CD4-positive, alpha-beta T cell (primary cell): Measurements from ENCODE around the gene PDGFRB. TPM values are rescaled to one million over a fixed set of nuclear protein-coding genes. Genes with fewer than 3 reads are reported as not detected.
"Not testable (repeated sequence)": the region's sequence is repeated elsewhere in the genome, so short reads cannot be mapped to it uniquely, and the experiment has no call there.

Experiments used
- ATAC-seq: fragments of 200-7000 bp; cut with Tn5 transposase; one replicate; pipeline ENCODE4 v1.10.0; 2022; ENCODE audit warnings: mild to moderate bottlenecking; ENCODE audit not compliant: poor library complexity
- CTCF ChIA-PET: fragments of 350-600 bp; sonication (Branson Sonifier 250); formaldehyde crosslinking; loops from one replicate; lab custom pipeline; 2021; ENCODE audit warnings: antibody characterized with exemption, inconsistent platforms; lab: Charles Lee
- POLR2A ChIA-PET: fragments of 350-600 bp; sonication (Branson Sonifier 250); formaldehyde crosslinking; loops from one replicate; lab custom pipeline; 2021; ENCODE audit warnings: antibody characterized with exemption, inconsistent platforms; lab: Charles Lee
- DNase-seq, 14 experiments: peaks; one replicate each; pipeline ENCODE4 v3.0.0-alpha.2; 2013 to 2020; ENCODE audit warnings: mixed read lengths in 2 of 14
- H3K27ac ChIP-seq, 2 donors: one replicate each; pipeline versions ENCODE4 v1.5.1 to v1.7.0; 2013; ENCODE audit warnings: low read length in 2 of 2, low read depth in 1 of 2, mild to moderate bottlenecking in 1 of 2
- H3K27me3 ChIP-seq, 2 experiments: 1 replicate in 1 of 2; 2 replicates in 1 of 2; pipeline versions ENCODE4 v1.6.1 to v1.7.0; 2013; ENCODE audit warnings: low read length in 2 of 2, control low read depth in 1 of 2, mild to moderate bottlenecking in 1 of 2, moderate library complexity in 1 of 2; ENCODE audit not compliant: insufficient read depth in 2 of 2, control insufficient read depth in 1 of 2
- H3K36me3 ChIP-seq: one replicate; pipeline ENCODE4 v1.6.1; 2013; ENCODE audit warnings: low read length, control low read depth; ENCODE audit not compliant: insufficient read depth
- H3K4me1 ChIP-seq: one replicate; pipeline ENCODE4 v1.6.1; 2013; ENCODE audit warnings: low read length, control low read depth; ENCODE audit not compliant: insufficient read depth
- H3K4me3 ChIP-seq: one replicate; pipeline ENCODE4 v1.5.1; 2013; ENCODE audit warnings: mild to moderate bottlenecking, low read length, moderate library complexity
- H3K9me3 ChIP-seq, 2 experiments: 1 replicate in 1 of 2; 2 replicates in 1 of 2; pipeline versions ENCODE4 v1.6.1 to v1.7.0; 2013; ENCODE audit warnings: low read length in 2 of 2, mild to moderate bottlenecking in 2 of 2, control low read depth in 1 of 2, moderate library complexity in 1 of 2; ENCODE audit not compliant: control insufficient read depth in 1 of 2, insufficient read depth in 1 of 2
- H3K27ac Mint-ChIP-seq: one replicate; pipeline ENCODE4 v1.8.0; 2020; ENCODE audit warnings: mixed read lengths
- H3K27me3 Mint-ChIP-seq: one replicate; pipeline ENCODE4 v1.8.0; 2021; ENCODE audit warnings: mixed read lengths
- H3K36me3 Mint-ChIP-seq: one replicate; pipeline ENCODE4 v1.8.0; 2021; ENCODE audit warnings: low read depth, mixed read lengths
- H3K4me1 Mint-ChIP-seq: one replicate; pipeline ENCODE4 v1.8.0; 2021; ENCODE audit warnings: low read depth, mixed read lengths
- H3K4me3 Mint-ChIP-seq: one replicate; pipeline ENCODE4 v1.8.0; 2020; ENCODE audit warnings: mild to moderate bottlenecking, mixed read lengths
- H3K9me3 Mint-ChIP-seq: one replicate; pipeline ENCODE4 v1.8.0; 2020; ENCODE audit warnings: mixed read lengths
- CTCF ChIP-seq: fragments of 200-600 bp; IDR thresholded peaks from one replicate; pipeline ENCODE4 v1.8.0; 2022; ENCODE audit warnings: antibody characterized with exemption, mild to moderate bottlenecking
- intact Hi-C, 2 experiments: fragments of 100-400 bp; cut with DNase I in 1 of 2; cut with micrococcal nuclease in 1 of 2; formaldehyde crosslinking; loops; one replicate each; pipeline versions ENCODE4 v1.15.1 to v1.9.0; 2023 to 2025; cut with DNase I, micrococcal nuclease
- total RNA-seq, 174 experiments: library from RNA in 2 of 174; stranded (reverse) in 2 of 174; gene quantifications; one replicate each; pipeline ENCODE4 v1.2.3 and lab custom pipeline; 2021 to 2026

Gene PDGFRB
- total RNA-seq, 2 experiments from 2014 or later = not detected

DNA sequence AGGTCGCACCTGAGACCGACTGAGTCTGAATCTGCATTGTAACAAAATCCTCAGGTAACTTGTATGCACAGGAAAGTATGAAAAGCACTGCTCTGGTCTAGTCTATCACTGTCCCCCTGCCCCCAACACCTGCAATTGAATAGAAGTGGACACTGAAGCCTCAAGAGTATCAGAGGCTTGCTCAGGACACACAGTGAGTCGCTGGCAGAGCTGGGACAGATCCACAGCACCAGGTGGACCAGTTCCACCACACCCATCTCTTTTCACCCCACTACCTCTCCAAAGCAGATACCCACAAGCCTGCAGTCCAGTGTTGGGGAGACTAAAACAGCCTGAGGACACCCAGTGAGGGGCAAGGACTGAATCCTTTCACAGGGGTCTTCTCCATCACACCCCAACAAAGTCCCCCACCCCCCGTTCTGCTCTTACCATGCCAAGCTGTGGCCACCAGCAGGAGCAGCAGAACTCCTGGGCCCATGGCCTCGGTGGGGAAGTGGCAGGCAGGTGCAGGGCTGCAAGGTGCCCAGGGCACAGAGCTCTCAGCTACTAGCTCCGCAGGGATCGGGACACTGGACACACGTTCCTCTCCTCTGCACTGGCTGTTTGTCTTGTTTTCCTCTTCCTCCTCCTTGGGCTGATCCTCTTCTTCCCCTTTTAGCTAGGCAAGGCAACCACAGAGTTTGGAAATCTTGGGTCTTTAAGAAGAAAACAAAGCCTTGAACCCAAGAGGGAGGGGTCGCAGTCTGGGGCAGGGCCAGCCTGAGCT, 69.5 kb downstream of the PDGFRB start, which contains the start of gene CSF1R:
CSF1R (minus strand) TSS at position 605 of the 766 bp plus-strand sequence; CDS start at position 478, 127 bp downstream.
- CTCF ChIA-PET = no interaction called here
- H3K27ac Mint-ChIP-seq = no peak within 1 kb of the TSS

DNA sequence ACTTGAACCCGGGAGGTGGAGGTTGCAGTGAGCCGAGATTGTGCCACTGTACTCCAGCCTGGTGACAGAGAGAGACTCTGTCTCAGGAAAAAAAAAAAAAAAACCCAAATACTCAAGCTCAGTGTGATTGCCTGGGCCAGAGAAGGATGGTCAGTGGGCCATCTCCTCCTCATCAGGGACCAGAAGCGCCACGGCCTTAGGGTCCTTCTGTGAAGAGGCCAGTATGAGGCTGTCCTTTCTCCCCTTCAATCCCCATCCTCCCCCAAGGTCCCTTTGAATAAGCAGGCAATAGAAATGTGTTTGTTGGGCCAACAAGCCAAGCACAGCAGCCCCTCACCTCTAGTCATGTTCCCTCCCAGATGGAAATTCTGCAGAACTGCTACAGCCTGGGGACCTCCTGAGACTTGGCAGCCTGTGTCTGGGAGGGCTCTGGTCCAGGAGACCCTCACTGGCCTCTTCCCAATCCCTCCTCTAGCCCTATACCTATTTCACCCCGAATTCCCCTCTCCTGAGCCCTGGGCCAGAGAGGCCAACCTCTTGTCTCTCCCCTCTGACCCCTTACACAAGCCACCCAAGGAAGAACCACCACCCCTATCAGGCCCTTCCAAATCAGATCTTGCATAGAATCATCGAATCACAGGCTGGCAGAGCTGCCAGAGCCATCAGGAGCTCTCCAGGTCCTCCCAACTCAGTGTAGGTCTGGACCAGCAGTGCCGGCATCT, 70.3 kb downstream of the PDGFRB start:
- Histone ChIP-seq H3K27ac (no peak overlapping the region), H3K4me3 (peak overlapping the region; percentile 36), H3K9me3 (peaks cover 0 to 3% of the 10 kb centered on the region in 2 experiments), H3K36me3 (no peaks in the 10 kb centered on the region), H3K27me3 (peaks cover 14 to 26% of the 10 kb centered on the region in 2 experiments), H3K4me1 (peaks cover 8% of the 10 kb centered on the region)
- POLR2A ChIA-PET = no interaction called here
- Mint-ChIP-seq H3K9me3 (no peaks in the 10 kb centered on the region), H3K27ac (no peak overlapping the region), H3K4me1 (no peaks in the 10 kb centered on the region), H3K36me3 (no peaks in the 10 kb centered on the region), H3K4me3 (no peak overlapping the region), H3K27me3 (peaks cover 57% of the 10 kb centered on the region)
- no peak for TF ChIP-seq CTCF
- intact Hi-C loops = no loop called here
- CTCF ChIA-PET = interaction anchor here (0.6 kb wide), 1 partner anchor 22 kb away, joined by 3 read pairs; no protein-coding TSS in a partner anchor
- no peak for DNase-seq
- ATAC-seq = no peak

More for the DNA sequence above, 69.5 kb downstream of the PDGFRB start, which contains the start of gene CSF1R:
- H3K4me3 ChIP-seq = peak within 1 kb of the TSS; percentile 36
- DNase-seq (no peak), ATAC-seq (no peak)
- peaks cover 8% of the 10 kb centered on the region for H3K4me1 ChIP-seq
- no peaks in the 10 kb centered on the region for H3K36me3 ChIP-seq
- H3K27me3 ChIP-seq = peaks cover 14 to 31% of the 10 kb centered on the region in 2 experiments
- POLR2A ChIA-PET = no interaction called here
- H3K27ac ChIP-seq = no peak within 1 kb of the TSS
- Mint-ChIP-seq H3K27me3 (peaks cover 60% of the 10 kb centered on the region), H3K4me1 (no peaks in the 10 kb centered on the region), H3K36me3 (no peaks in the 10 kb centered on the region), H3K4me3 (no peak within 1 kb of the TSS), H3K9me3 (no peaks in the 10 kb centered on the region)
- intact Hi-C loops = no loop called here
- no peak for TF ChIP-seq CTCF
- peaks cover 0 to 3% of the 10 kb centered on the region in 2 experiments for H3K9me3 ChIP-seq

DNA sequence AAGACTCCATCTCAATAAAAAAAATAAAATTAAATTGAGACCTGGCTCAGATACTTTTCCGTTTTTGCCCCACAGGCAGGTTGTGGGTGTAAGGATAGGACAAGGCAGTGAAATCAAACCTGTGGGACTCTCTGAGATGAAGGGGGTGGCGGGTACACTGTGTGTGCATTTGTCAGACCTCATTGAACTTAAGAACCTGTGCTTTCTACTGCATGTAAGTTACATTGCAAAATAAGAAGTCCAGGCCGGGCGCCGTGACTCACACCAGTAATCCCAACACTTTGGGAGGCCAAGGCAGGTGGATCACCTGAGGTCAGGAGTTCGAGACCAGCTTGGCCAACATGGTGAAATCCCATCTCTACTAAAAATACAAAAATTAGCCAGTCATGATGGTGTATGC, 70.9 kb downstream of the PDGFRB start:
- H3K36me3 ChIP-seq, H3K9me3 ChIP-seq, H3K36me3 Mint-ChIP-seq, H3K27ac Mint-ChIP-seq, H3K9me3 Mint-ChIP-seq, POLR2A ChIA-PET, H3K4me1 ChIP-seq, CTCF ChIA-PET, DNase-seq, ATAC-seq, H3K27ac ChIP-seq, H3K4me1 Mint-ChIP-seq, H3K4me3 Mint-ChIP-seq, intact Hi-C loops: not testable (repeated sequence)
- peaks cover 58% of the 10 kb centered on the region for H3K27me3 Mint-ChIP-seq
- Histone ChIP-seq H3K4me3 (peak overlapping the region; percentile 36), H3K27me3 (peaks cover 14 to 22% of the 10 kb centered on the region in 2 experiments)
